Glutamatergic neuron (in vitro differentiated cells): ENCODE results near the gene NCEH1. TPM values are rescaled to one million over a fixed set of nuclear protein-coding genes. Genes with fewer than 3 reads are reported as not detected.
"Not testable (repeated sequence)": the region's sequence is repeated elsewhere in the genome, so short reads cannot be mapped to it uniquely, and the experiment has no call there.

Experiments used
- DNase-seq: peaks from one replicate; pipeline ENCODE4 v3.0.0; 2022
- H3K27ac Mint-ChIP-seq: one replicate; pipeline ENCODE4 v1.8.0; 2020; ENCODE audit warnings: mild to moderate bottlenecking, mixed read lengths, inconsistent platforms; ENCODE audit not compliant: unreplicated experiment
- H3K27me3 Mint-ChIP-seq: one replicate; pipeline ENCODE4 v1.8.0; 2020; ENCODE audit warnings: mild to moderate bottlenecking, moderate library complexity, mixed read lengths, inconsistent platforms; ENCODE audit not compliant: unreplicated experiment
- H3K36me3 Mint-ChIP-seq: one replicate; pipeline ENCODE4 v1.8.0; 2020; ENCODE audit warnings: mild to moderate bottlenecking, mixed read lengths, inconsistent platforms; ENCODE audit not compliant: unreplicated experiment
- H3K4me1 Mint-ChIP-seq: one replicate; pipeline ENCODE4 v1.8.0; 2020; ENCODE audit warnings: mild to moderate bottlenecking, low read depth, mixed read lengths, inconsistent platforms; ENCODE audit not compliant: unreplicated experiment
- H3K4me3 Mint-ChIP-seq: one replicate; pipeline ENCODE4 v1.8.0; 2020; ENCODE audit warnings: mild to moderate bottlenecking, mixed read lengths, inconsistent platforms; ENCODE audit not compliant: unreplicated experiment
- H3K9me3 Mint-ChIP-seq: one replicate; pipeline ENCODE4 v1.8.0; 2020; ENCODE audit warnings: mild to moderate bottlenecking, moderate library complexity, mixed read lengths, inconsistent platforms; ENCODE audit not compliant: unreplicated experiment
- CTCF ChIP-seq: fragments of 200-600 bp; sonication (generic); IDR thresholded peaks from one replicate; pipeline ENCODE4 v1.5.0; 2021; ENCODE audit not compliant: partially characterized antibody, unreplicated experiment
- long read RNA-seq: library from polyadenylated mRNA; unstranded; transcript quantifications from one replicate; pipeline ENCODE4 v2.0.0, GENCODE V29; 2020; ENCODE audit not compliant: unreplicated experiment
- total RNA-seq: library from RNA; stranded (reverse); fragmentation: NEBNext Ultra II Directional; extraction: Animal tissue kit (Norgen Biotek cat#: 25700); gene quantifications from one replicate; pipeline ENCODE4 v1.2.1, GENCODE V29; 2021; ENCODE audit not compliant: unreplicated experiment

NCEH1 gene, protein sequence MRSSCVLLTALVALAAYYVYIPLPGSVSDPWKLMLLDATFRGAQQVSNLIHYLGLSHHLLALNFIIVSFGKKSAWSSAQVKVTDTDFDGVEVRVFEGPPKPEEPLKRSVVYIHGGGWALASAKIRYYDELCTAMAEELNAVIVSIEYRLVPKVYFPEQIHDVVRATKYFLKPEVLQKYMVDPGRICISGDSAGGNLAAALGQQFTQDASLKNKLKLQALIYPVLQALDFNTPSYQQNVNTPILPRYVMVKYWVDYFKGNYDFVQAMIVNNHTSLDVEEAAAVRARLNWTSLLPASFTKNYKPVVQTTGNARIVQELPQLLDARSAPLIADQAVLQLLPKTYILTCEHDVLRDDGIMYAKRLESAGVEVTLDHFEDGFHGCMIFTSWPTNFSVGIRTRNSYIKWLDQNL
- 1.5 TPM for total RNA-seq
- long read RNA-seq, result 0 reads

DNA sequence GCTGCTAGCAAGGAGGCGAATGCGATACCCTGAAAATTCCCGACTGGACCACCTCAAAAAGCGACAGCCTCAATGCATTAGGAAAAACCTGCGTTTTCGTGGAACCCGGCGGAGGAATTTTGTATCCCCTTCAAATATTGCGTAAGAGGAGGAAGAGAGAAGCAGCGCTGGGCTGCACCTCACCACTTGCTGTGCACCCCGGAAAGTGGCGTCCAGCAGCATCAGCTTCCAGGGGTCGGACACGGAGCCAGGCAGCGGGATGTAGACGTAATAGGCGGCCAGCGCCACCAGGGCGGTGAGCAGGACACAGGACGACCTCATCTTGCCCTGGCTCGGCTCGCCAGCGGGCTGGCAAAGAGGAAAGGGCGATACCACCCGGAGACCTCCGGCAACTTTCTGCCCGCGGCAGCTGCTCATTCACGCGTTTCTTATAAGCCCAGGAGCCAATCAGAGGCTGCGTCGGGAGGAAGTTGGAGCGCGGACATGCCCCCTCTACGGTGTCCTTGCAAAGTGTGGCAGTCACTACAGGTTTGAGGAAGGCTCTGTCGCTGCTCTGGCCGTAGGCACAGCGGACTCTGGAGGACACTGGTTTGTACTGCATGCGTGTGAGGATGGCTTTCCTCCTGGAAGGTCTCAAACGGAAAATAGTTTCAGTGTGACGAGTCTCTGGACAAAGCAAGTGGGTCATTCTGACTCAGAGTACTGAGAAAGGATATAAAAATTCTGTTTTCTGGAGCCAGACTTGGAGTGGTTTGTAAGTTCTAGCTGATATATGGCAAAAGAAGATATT, at the start of gene NCEH1:
Gene NCEH1 (minus strand): TSS at position 404 of the 790 bp plus-strand sequence. CDS start 83 bp downstream, at position 321.
- Mint-ChIP-seq H3K9me3 (no peaks in the 10 kb centered on the region), H3K36me3 (no peaks in the 10 kb centered on the region), H3K4me3 (peak within 1 kb of the TSS; percentile 90), H3K27me3 (no peaks in the 10 kb centered on the region), H3K27ac (peak within 1 kb of the TSS; percentile 24), H3K4me1 (no peaks in the 10 kb centered on the region)
- peak; percentile 78 for DNase-seq
- TF ChIP-seq CTCF, result peak; percentile 68

GRCh38 chr3:172760416-172760815, 49.5 kb upstream of the NCEH1 start:
- not testable (repeated sequence) for H3K36me3 Mint-ChIP-seq, H3K9me3 Mint-ChIP-seq, H3K27me3 Mint-ChIP-seq, DNase-seq, H3K27ac Mint-ChIP-seq, H3K4me1 Mint-ChIP-seq, H3K4me3 Mint-ChIP-seq

DNA sequence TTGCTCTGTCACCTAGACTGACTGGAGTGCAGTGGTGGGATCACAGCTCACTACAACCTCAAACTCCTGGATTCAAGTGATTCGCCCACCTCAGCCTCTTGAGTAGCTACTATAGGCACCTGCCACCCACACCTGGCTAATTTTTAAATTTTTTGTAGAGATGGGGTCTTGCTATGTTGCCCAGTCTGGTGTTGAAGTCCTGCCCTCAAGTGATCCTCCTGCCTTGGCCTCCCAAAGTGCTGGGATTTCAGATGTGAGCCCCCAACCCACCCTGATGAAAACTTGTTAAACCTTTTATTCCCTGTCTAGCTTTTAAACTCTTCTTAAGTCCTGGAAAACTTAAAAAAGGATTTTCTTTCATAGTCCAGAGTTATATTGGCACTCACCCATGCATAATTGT, 42.3 kb upstream of the NCEH1 start:
- H3K9me3 Mint-ChIP-seq, result peaks cover 2% of the 10 kb centered on the region
- H3K27me3 Mint-ChIP-seq, result no peaks in the 10 kb centered on the region
- peaks cover 7% of the 10 kb centered on the region for H3K4me1 Mint-ChIP-seq
- H3K4me3 Mint-ChIP-seq, result no peak overlapping the region
- TF ChIP-seq CTCF, result no peak
- no peak overlapping the region for H3K27ac Mint-ChIP-seq
- H3K36me3 Mint-ChIP-seq, result no peaks in the 10 kb centered on the region
- no peak for DNase-seq

- H3K27ac Mint-ChIP-seq, result no peak overlapping the region
- H3K36me3 Mint-ChIP-seq, result no peaks in the 10 kb centered on the region
These were observed 41.8 kb upstream of the NCEH1 start for GRCh38 chr3:172752651-172753050.

More at GRCh38 chr3:172752651-172753050, 41.8 kb upstream of the NCEH1 start:
- Mint-ChIP-seq H3K27me3 (no peaks in the 10 kb centered on the region), H3K9me3 (peaks cover 2% of the 10 kb centered on the region), H3K4me3 (no peak overlapping the region), H3K4me1 (peaks cover 7% of the 10 kb centered on the region)
- no peak for TF ChIP-seq CTCF
- no peak for DNase-seq
